GM12873 (cell line): ENCODE data around the gene LENG1.

Experiments used
- TF ChIP-seq, protein P1 (sequence below): IDR thresholded peaks from 2 replicates; pipeline ENCODE4 v1.5.1; 2012; ENCODE audit warnings: low read depth, mild to moderate bottlenecking, moderate library complexity, low read length, control low read depth; ENCODE audit not compliant: insufficient read depth; ENCODE audit errors: missing control alignments

Gene LENG1

DNA sequence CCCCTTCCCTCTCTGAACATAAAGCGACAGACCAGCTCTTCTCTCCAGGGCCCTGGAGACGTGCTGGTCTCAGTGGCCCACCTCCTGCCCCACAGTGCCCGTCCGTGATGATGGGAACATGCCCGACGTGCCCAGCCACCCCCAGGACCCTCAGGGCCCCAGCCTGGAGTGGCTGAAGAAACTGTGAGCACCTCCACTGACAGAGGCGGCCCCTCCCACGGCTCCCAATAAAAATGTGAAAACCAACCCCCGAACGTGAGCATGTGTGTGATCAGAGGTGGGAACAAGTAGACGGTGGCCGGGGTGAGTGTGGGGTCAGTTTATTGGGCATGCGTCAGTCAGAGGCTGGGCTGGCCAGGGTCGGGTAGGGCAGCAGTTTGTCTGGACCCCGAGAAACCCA, 52.8 kb downstream of the LENG1 start:
- TF ChIP-seq, protein P1, sequence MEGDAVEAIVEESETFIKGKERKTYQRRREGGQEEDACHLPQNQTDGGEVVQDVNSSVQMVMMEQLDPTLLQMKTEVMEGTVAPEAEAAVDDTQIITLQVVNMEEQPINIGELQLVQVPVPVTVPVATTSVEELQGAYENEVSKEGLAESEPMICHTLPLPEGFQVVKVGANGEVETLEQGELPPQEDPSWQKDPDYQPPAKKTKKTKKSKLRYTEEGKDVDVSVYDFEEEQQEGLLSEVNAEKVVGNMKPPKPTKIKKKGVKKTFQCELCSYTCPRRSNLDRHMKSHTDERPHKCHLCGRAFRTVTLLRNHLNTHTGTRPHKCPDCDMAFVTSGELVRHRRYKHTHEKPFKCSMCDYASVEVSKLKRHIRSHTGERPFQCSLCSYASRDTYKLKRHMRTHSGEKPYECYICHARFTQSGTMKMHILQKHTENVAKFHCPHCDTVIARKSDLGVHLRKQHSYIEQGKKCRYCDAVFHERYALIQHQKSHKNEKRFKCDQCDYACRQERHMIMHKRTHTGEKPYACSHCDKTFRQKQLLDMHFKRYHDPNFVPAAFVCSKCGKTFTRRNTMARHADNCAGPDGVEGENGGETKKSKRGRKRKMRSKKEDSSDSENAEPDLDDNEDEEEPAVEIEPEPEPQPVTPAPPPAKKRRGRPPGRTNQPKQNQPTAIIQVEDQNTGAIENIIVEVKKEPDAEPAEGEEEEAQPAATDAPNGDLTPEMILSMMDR, result no peak

DNA sequence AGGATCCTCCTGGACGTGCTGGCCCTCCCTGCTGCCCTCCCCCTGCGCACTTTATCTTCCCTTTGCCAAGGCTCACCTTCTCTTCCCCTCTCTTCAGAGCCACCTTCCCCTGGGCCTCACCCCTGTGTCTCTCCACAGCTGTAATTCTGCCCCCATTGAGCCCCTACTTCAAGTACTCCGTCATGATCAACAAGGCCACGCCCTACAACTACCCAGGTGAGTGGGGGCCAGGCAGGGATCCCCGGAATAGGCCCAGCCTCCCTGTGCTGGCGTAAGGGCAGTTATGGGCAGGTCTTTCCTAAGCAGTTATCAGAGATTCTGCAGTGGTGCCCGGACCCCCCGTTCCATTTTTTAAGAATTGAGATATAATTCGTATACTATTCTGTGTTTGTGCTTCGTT, 53.7 kb downstream of the LENG1 start:
- TF ChIP-seq, protein P1, result no peak
